Stimulated activated naive CD8-positive, alpha-beta T cell treated with anti-CD3 and anti-CD28 coated beads, Interleukin-15, amount 100 ng/mL, for 72 hours (primary cell): Measurements from ENCODE around the gene CASP10.
"Not testable (repeated sequence)": the region's sequence is repeated elsewhere in the genome, so short reads cannot be mapped to it uniquely, and the experiment has no call there.

Experiments
- ATAC-seq: fragments of 150-1000 bp; cut with Tn5 transposase; 2 replicates; pipeline ENCODE4 v1.10.0; 2021; ENCODE audit warnings: mild to moderate bottlenecking, moderate library complexity
- DNase-seq, 2 donors: peaks; one replicate each; pipeline ENCODE4 v3.0.0; 2021 to 2022
- H3K27ac Mint-ChIP-seq, 2 donors: one replicate each; pipeline ENCODE4 v1.8.0; 2022; ENCODE audit warnings: mild to moderate bottlenecking in 2 of 2, mixed read lengths in 2 of 2, moderate library complexity in 2 of 2
- H3K27me3 Mint-ChIP-seq: one replicate; pipeline ENCODE4 v1.8.0; 2022; ENCODE audit warnings: mixed read lengths
- H3K4me1 Mint-ChIP-seq: one replicate; pipeline ENCODE4 v1.8.0; 2022; ENCODE audit warnings: mild to moderate bottlenecking, mixed read lengths
- H3K4me3 Mint-ChIP-seq, 2 donors: one replicate each; pipeline ENCODE4 v1.8.0; 2022; ENCODE audit warnings: mild to moderate bottlenecking in 2 of 2, mixed read lengths in 2 of 2, moderate library complexity in 1 of 2
- H3K9me3 Mint-ChIP-seq, 2 donors: one replicate each; pipeline ENCODE4 v1.8.0; 2022; ENCODE audit warnings: mixed read lengths in 2 of 2

The CASP10 gene

GRCh38 chr2:201151127-201151981, 31.6 kb upstream of the CASP10 start:
- DNase-seq (no peak), ATAC-seq (peak; percentile 83)
- H3K9me3 Mint-ChIP-seq, result no peaks in the 10 kb centered on the region
- peak overlapping the region; percentile 35 to 47 for H3K27ac Mint-ChIP-seq
- no peaks in the 10 kb centered on the region for H3K27me3 Mint-ChIP-seq
- peak overlapping the region in 1 of 2 donors; percentile 38 for H3K4me3 Mint-ChIP-seq
- peaks cover 58% of the 10 kb centered on the region for H3K4me1 Mint-ChIP-seq

DNA sequence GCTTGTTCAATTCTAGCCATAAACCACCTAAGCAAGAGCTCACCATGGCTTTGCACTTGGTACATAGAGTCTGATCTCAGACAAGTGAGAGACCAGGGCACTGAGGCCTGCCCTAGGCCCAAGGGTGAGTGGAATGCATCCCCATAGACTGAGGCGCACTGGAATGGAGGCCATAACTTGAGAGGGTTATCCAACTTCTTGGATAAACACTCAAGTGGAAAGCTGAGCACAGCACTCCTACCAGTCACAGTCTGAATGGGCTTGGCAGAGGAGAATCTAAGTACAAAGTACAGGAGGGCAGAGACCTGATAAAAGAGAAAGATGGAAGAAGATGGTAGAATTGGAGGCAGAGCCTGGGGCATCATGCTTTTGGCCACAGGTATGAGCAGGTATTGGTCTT, 30.4 kb upstream of the CASP10 start:
- Mint-ChIP-seq H3K4me1 (peaks cover 66% of the 10 kb centered on the region), H3K9me3 (no peaks in the 10 kb centered on the region), H3K27ac (peak overlapping the region in 1 of 2 donors; percentile 89), H3K4me3 (no peak overlapping the region), H3K27me3 (no peaks in the 10 kb centered on the region)
- DNase-seq (no peak), ATAC-seq (no peak)

- DNase-seq (no peak), ATAC-seq (no peak)
- H3K4me1 Mint-ChIP-seq, result peaks cover 72% of the 10 kb centered on the region
- no peak overlapping the region for H3K4me3 Mint-ChIP-seq
- peak overlapping the region in 1 of 2 donors; percentile 55 for H3K27ac Mint-ChIP-seq
- no peaks in the 10 kb centered on the region for H3K9me3 Mint-ChIP-seq
- H3K27me3 Mint-ChIP-seq, result no peaks in the 10 kb centered on the region
Measured at GRCh38 chr2:201152999-201153815, 29.7 kb upstream of the CASP10 start.

- H3K27ac Mint-ChIP-seq, result peak overlapping the region in 1 of 2 donors; percentile 42
- no peak for ATAC-seq
- H3K4me3 Mint-ChIP-seq, result no peak overlapping the region
- H3K27me3 Mint-ChIP-seq, result no peaks in the 10 kb centered on the region
- DNase-seq, result no peak
- H3K9me3 Mint-ChIP-seq, result no peaks in the 10 kb centered on the region
- H3K4me1 Mint-ChIP-seq, result peaks cover 62% of the 10 kb centered on the region
Measured at GRCh38 chr2:201154615-201155399, 28.1 kb upstream of the CASP10 start.

- H3K27me3 Mint-ChIP-seq, result no peaks in the 10 kb centered on the region
- ATAC-seq (no peak), DNase-seq (no peak)
- no peaks in the 10 kb centered on the region for H3K9me3 Mint-ChIP-seq
- H3K27ac Mint-ChIP-seq, result peak overlapping the region; percentile 12 to 52
- no peak overlapping the region for H3K4me3 Mint-ChIP-seq
- peaks cover 49% of the 10 kb centered on the region for H3K4me1 Mint-ChIP-seq
Measured at GRCh38 chr2:201156036-201156435, 26.9 kb upstream of the CASP10 start.

GRCh38 chr2:201156640-201157039, 26.3 kb upstream of the CASP10 start:
- Mint-ChIP-seq H3K27me3 (no peaks in the 10 kb centered on the region), H3K9me3 (no peaks in the 10 kb centered on the region), H3K4me3 (no peak overlapping the region), H3K4me1 (peaks cover 43% of the 10 kb centered on the region), H3K27ac (peak overlapping the region in 1 of 2 donors; percentile 12)
- ATAC-seq, result no peak
- no peak for DNase-seq

DNA sequence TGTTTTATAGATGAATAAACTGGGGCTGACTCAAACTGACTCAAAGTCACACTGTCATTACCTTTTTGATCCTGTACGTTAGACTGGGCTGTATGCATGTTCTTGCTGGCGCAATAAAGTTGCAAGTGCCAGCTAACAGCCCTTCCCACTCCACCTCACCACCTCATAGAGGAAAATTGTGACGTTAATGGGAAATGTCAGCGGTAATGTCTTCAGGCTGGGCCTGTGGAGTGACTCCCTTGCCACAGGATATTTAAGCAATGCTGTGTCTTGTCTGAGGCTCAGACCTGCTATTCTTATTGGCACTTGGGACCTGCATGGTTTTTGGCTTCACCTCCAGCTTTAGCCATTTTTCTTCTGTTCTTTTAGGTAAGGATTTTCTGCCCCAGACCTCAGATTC, 25.2 kb upstream of the CASP10 start:
- H3K4me3 Mint-ChIP-seq, result no peak overlapping the region
- no peak for ATAC-seq
- H3K9me3 Mint-ChIP-seq, result no peaks in the 10 kb centered on the region
- peak overlapping the region; percentile 61 to 80 for H3K27ac Mint-ChIP-seq
- peaks cover 42% of the 10 kb centered on the region for H3K4me1 Mint-ChIP-seq
- DNase-seq, result no peak
- no peaks in the 10 kb centered on the region for H3K27me3 Mint-ChIP-seq

DNA sequence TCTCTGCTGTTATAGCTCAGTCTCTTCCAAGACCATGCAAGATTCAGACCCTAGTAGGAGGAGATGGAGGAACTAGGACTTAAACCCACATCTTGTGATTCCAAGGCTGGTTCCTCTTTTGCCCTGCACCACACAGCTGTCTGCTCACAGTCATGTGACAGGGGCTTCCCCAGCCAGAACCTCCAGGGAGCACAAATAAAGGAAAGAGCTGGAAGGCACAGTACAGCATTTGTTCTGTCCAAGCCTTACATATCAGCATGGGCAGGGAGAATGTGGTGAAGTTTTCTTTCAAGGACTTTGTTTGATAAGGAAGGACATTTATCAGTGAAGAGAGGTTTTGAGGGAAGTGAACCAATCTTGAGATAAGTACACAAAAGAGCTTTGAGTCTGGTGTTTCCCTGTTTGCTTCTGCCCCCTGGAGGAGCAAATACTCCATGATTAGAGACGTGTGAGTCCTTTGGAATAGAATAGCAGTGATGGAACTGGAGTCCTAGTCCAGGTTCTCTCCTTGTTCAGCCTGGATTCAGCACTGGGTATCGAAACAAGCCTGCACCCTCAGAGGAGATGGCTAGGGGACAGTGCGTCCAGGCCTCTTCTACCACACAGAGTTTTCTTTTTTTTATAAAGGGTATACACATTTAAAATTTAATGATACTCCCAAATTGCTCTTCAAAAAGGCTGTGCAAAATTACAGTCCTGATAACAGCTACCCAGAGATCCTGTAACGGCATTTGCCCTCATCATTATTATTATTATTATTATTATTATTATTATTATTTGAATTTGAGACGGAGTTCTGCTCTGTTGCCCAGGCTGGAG, 24.6 kb upstream of the CASP10 start:
- DNase-seq, result no peak
- no peak overlapping the region for H3K4me3 Mint-ChIP-seq
- H3K9me3 Mint-ChIP-seq, result no peaks in the 10 kb centered on the region
- H3K27me3 Mint-ChIP-seq, result no peaks in the 10 kb centered on the region
- H3K27ac Mint-ChIP-seq, result peak overlapping the region; percentile 61 to 80
- peak; percentile 83 for ATAC-seq
- peaks cover 39% of the 10 kb centered on the region for H3K4me1 Mint-ChIP-seq

DNA sequence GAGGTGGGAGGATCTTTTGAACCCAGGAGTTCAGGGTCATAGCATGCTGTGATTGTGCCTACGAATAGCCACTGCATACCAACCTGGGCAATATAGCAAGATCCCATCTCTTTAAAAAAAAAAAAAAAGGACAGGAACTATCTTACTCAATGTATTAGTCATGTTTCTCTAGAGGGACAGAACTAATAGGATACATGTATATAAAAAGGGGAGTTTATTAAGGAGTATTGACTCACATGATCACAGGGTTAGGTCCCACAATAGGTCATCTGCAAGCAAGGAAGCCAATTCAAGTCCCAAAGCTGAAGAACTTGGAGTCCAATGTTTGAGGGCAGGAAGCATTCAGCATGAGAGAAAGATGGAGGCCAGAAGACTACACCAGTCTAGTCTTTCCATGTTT, 18.8 kb upstream of the CASP10 start:
- no peaks in the 10 kb centered on the region for H3K4me1 Mint-ChIP-seq
- no peak for ATAC-seq
- H3K9me3 Mint-ChIP-seq, result peaks cover 8 to 24% of the 10 kb centered on the region in 2 donors
- no peak for DNase-seq
- no peak overlapping the region for H3K4me3 Mint-ChIP-seq
- no peaks in the 10 kb centered on the region for H3K27me3 Mint-ChIP-seq
- H3K27ac Mint-ChIP-seq, result peak overlapping the region in 1 of 2 donors; percentile 59

- no peak overlapping the region for H3K4me3 Mint-ChIP-seq
- H3K27ac Mint-ChIP-seq, result no peak overlapping the region
- DNase-seq, result no peak
- H3K4me1 Mint-ChIP-seq, result no peaks in the 10 kb centered on the region
- ATAC-seq, result peak; percentile 35
- H3K27me3 Mint-ChIP-seq, result no peaks in the 10 kb centered on the region
- H3K9me3 Mint-ChIP-seq, result peaks cover 15 to 30% of the 10 kb centered on the region in 2 donors
Measured at GRCh38 chr2:201167546-201167945, 15.4 kb upstream of the CASP10 start.

- DNase-seq, H3K27me3 Mint-ChIP-seq, H3K4me3 Mint-ChIP-seq, ATAC-seq, H3K4me1 Mint-ChIP-seq: not testable (repeated sequence)
- peak overlapping the region in 1 of 2 donors; percentile 29 for H3K27ac Mint-ChIP-seq
- peaks cover 15 to 30% of the 10 kb centered on the region in 2 donors for H3K9me3 Mint-ChIP-seq
Measured at GRCh38 chr2:201168496-201168895, 14.4 kb upstream of the CASP10 start.

GRCh38 chr2:201171259-201171814, 11.6 kb upstream of the CASP10 start:
- Mint-ChIP-seq H3K4me3 (no peak overlapping the region), H3K27me3 (no peaks in the 10 kb centered on the region), H3K4me1 (peaks cover 18% of the 10 kb centered on the region), H3K27ac (no peak overlapping the region), H3K9me3 (peaks cover 15 to 30% of the 10 kb centered on the region in 2 donors)
- ATAC-seq (no peak), DNase-seq (no peak)

GRCh38 chr2:201172279-201172678, 10.7 kb upstream of the CASP10 start:
- ATAC-seq, result no peak
- peaks cover 15 to 21% of the 10 kb centered on the region in 2 donors for H3K9me3 Mint-ChIP-seq
- no peak for DNase-seq
- H3K4me1 Mint-ChIP-seq, result peaks cover 25% of the 10 kb centered on the region
- no peak overlapping the region for H3K4me3 Mint-ChIP-seq
- H3K27ac Mint-ChIP-seq, result no peak overlapping the region
- no peaks in the 10 kb centered on the region for H3K27me3 Mint-ChIP-seq

GRCh38 chr2:201174687-201175086, 8.3 kb upstream of the CASP10 start:
- ATAC-seq (no peak), DNase-seq (no peak)
- Mint-ChIP-seq H3K9me3 (peaks cover 1 to 2% of the 10 kb centered on the region in 2 donors), H3K27ac (no peak overlapping the region), H3K4me3 (no peak overlapping the region), H3K4me1 (peaks cover 32% of the 10 kb centered on the region), H3K27me3 (no peaks in the 10 kb centered on the region)
